ENCODE results near the gene HNRNPD.
"Not testable (repeated sequence)": the region's sequence is repeated elsewhere in the genome, so short reads cannot be mapped to it uniquely, and the experiment has no call there.

The HNRNPD gene

GRCh38 chr4:82397527-82397926, 23.7 kb upstream of the HNRNPD start:
- Histone ChIP-seq H3K4me2 (ENCODE audit: low read depth, low read length, poor library complexity, severe bottlenecking) (no peak overlapping the region), H3K79me2 (ENCODE audit: insufficient read depth, low read length) (no peaks in the 10 kb centered on the region), H3K9me3 (ENCODE audit: insufficient read depth, low read depth, low read length) (no peaks in the 10 kb centered on the region), H2AFZ (ENCODE audit: low read length) (no peak overlapping the region), H3K9me2 (replicated peaks; ENCODE audit: low read depth, low read length) (no peaks in the 10 kb centered on the region), H3K4me3 (ENCODE audit: low read length, poor library complexity, severe bottlenecking) (no peak overlapping the region), H3K36me3 (ENCODE audit: insufficient read depth, low read length) (no peaks in the 10 kb centered on the region), H3K4me1 (ENCODE audit: insufficient read depth, low read length, poor library complexity, severe bottlenecking) (peaks cover 7% of the 10 kb centered on the region), H3F3A (ENCODE audit: low read depth) (no peaks in the 10 kb centered on the region), H4K20me1 (ENCODE audit: insufficient read depth, low read length, poor library complexity, severe bottlenecking) (no peaks in the 10 kb centered on the region), H3K9ac (ENCODE audit: low read depth, low read length, poor library complexity, severe bottlenecking) (no peak overlapping the region), H3K27me3 (ENCODE audit: insufficient read depth, low read length, poor library complexity, severe bottlenecking) (no peaks in the 10 kb centered on the region)
- TF ChIP-seq EZH2phosphoT487 (IDR thresholded peaks at IDR 0.05; ENCODE audit: borderline replicate concordance) (no peak), CTCF (conservative IDR thresholded peaks at IDR 0.05; ENCODE audit: low read length) (no peak)

GRCh38 chr4:82394896-82395295, 21.1 kb upstream of the HNRNPD start:
- Histone ChIP-seq H3K9me3 (ENCODE audit: insufficient read depth, low read depth, low read length) (no peaks in the 10 kb centered on the region), H3K9ac (ENCODE audit: low read depth, low read length, poor library complexity, severe bottlenecking) (no peak overlapping the region), H3K4me2 (ENCODE audit: low read depth, low read length, poor library complexity, severe bottlenecking) (no peak overlapping the region), H2AFZ (ENCODE audit: low read length) (no peak overlapping the region), H3K27me3 (ENCODE audit: insufficient read depth, low read length, poor library complexity, severe bottlenecking) (no peaks in the 10 kb centered on the region), H3F3A (ENCODE audit: low read depth) (no peaks in the 10 kb centered on the region), H3K36me3 (ENCODE audit: insufficient read depth, low read length) (no peaks in the 10 kb centered on the region), H3K4me1 (ENCODE audit: insufficient read depth, low read length, poor library complexity, severe bottlenecking) (peaks cover 7% of the 10 kb centered on the region), H3K9me2 (replicated peaks; ENCODE audit: low read depth, low read length) (no peaks in the 10 kb centered on the region), H3K79me2 (ENCODE audit: insufficient read depth, low read length) (no peaks in the 10 kb centered on the region), H4K20me1 (ENCODE audit: insufficient read depth, low read length, poor library complexity, severe bottlenecking) (no peaks in the 10 kb centered on the region), H3K4me3 (ENCODE audit: low read length, poor library complexity, severe bottlenecking) (no peak overlapping the region)
- TF ChIP-seq EZH2phosphoT487 (IDR thresholded peaks at IDR 0.05; ENCODE audit: borderline replicate concordance) = no peak
- no peak for TF ChIP-seq CTCF (conservative IDR thresholded peaks at IDR 0.05; ENCODE audit: low read length)

DNA sequence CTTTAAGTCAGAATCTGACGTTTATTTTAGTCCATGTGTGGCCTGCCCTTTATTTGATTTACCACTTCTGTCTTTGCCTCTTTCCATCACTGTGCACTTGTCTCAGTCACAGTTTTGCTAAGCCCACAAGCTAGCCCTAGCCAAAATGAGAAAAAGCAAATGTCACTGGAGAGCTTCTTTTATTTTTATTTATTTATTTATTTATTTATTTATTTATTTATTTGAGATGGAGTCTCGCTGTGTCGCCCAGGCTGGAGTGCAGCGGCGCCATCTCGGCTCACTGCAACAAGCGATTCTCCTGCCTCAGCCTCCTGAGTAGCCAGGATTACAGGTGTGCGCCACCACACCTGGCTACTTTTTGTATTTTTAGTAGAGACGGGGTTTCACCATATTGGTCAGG, 16.3 kb upstream of the HNRNPD start:
- not testable (repeated sequence) for H3K36me3 ChIP-seq (ENCODE audit: insufficient read depth, low read length); H3K4me1 ChIP-seq (ENCODE audit: insufficient read depth, low read length, poor library complexity, severe bottlenecking); H2AFZ ChIP-seq (ENCODE audit: low read length); H3K4me3 ChIP-seq (ENCODE audit: low read length, poor library complexity, severe bottlenecking); H3K27me3 ChIP-seq (ENCODE audit: insufficient read depth, low read length, poor library complexity, severe bottlenecking); H3K9me2 ChIP-seq (replicated peaks; ENCODE audit: low read depth, low read length); H4K20me1 ChIP-seq (ENCODE audit: insufficient read depth, low read length, poor library complexity, severe bottlenecking); H3K4me2 ChIP-seq (ENCODE audit: low read depth, low read length, poor library complexity, severe bottlenecking); H3K9me3 ChIP-seq (ENCODE audit: insufficient read depth, low read depth, low read length); H3K9ac ChIP-seq (ENCODE audit: low read depth, low read length, poor library complexity, severe bottlenecking); H3K79me2 ChIP-seq (ENCODE audit: insufficient read depth, low read length); H3F3A ChIP-seq (ENCODE audit: low read depth)

- H3K4me1 ChIP-seq (ENCODE audit: insufficient read depth, low read length, poor library complexity, severe bottlenecking) = no peaks in the 10 kb centered on the region
- H3K27me3 ChIP-seq (ENCODE audit: insufficient read depth, low read length, poor library complexity, severe bottlenecking) = peaks cover 8% of the 10 kb centered on the region
- H3K36me3 ChIP-seq (ENCODE audit: insufficient read depth, low read length) = no peaks in the 10 kb centered on the region
- H3F3A ChIP-seq (ENCODE audit: low read depth) = no peaks in the 10 kb centered on the region
- TF ChIP-seq EZH2phosphoT487 (IDR thresholded peaks at IDR 0.05; ENCODE audit: borderline replicate concordance) = no peak
- peak; percentile 54 for TF ChIP-seq CTCF (conservative IDR thresholded peaks at IDR 0.05; ENCODE audit: low read length)
- no peak overlapping the region for H2AFZ ChIP-seq (ENCODE audit: low read length)
- no peak overlapping the region for H3K4me3 ChIP-seq (ENCODE audit: low read length, poor library complexity, severe bottlenecking)
- H3K4me2 ChIP-seq (ENCODE audit: low read depth, low read length, poor library complexity, severe bottlenecking) = no peak overlapping the region
- H4K20me1 ChIP-seq (ENCODE audit: insufficient read depth, low read length, poor library complexity, severe bottlenecking) = no peaks in the 10 kb centered on the region
- H3K9ac ChIP-seq (ENCODE audit: low read depth, low read length, poor library complexity, severe bottlenecking) = no peak overlapping the region
- no peaks in the 10 kb centered on the region for H3K9me3 ChIP-seq (ENCODE audit: insufficient read depth, low read depth, low read length)
- H3K79me2 ChIP-seq (ENCODE audit: insufficient read depth, low read length) = no peaks in the 10 kb centered on the region
- no peaks in the 10 kb centered on the region for H3K9me2 ChIP-seq (replicated peaks; ENCODE audit: low read depth, low read length)
Observed at GRCh38 chr4:82388405-82388804, 14.6 kb upstream of the HNRNPD start.

DNA sequence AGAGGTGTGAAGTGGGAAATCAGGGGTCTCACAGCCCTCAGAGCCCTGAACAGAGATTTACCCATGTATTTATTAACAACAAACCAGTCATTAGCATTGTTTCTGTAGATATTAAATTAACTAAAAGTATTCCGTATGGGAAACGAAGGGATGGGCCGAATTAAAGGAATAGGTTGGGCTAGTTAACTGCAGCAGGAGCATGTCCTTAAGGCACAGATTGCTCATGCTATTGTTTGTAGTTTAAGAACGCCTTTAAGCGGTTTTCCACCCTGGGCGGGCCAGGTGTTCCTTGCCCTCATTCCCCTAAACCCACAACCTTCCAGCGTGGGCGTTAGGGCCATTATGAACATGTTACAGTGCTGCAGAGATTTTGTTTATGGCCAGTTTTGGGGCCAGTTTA, 12.5 kb upstream of the HNRNPD start:
- H3K9me3 ChIP-seq (ENCODE audit: insufficient read depth, low read depth, low read length); H3F3A ChIP-seq (ENCODE audit: low read depth); H3K4me1 ChIP-seq (ENCODE audit: insufficient read depth, low read length, poor library complexity, severe bottlenecking); H3K9ac ChIP-seq (ENCODE audit: low read depth, low read length, poor library complexity, severe bottlenecking); H3K9me2 ChIP-seq (replicated peaks; ENCODE audit: low read depth, low read length); H3K4me3 ChIP-seq (ENCODE audit: low read length, poor library complexity, severe bottlenecking); H3K27me3 ChIP-seq (ENCODE audit: insufficient read depth, low read length, poor library complexity, severe bottlenecking); H4K20me1 ChIP-seq (ENCODE audit: insufficient read depth, low read length, poor library complexity, severe bottlenecking); H3K36me3 ChIP-seq (ENCODE audit: insufficient read depth, low read length); H3K4me2 ChIP-seq (ENCODE audit: low read depth, low read length, poor library complexity, severe bottlenecking); H3K79me2 ChIP-seq (ENCODE audit: insufficient read depth, low read length); H2AFZ ChIP-seq (ENCODE audit: low read length): not testable (repeated sequence)
